Breast epithelium (tissue), 4 donors: ENCODE measurements around the gene TPBG. TPM values are rescaled to one million over a fixed set of nuclear protein-coding genes. Genes with fewer than 3 reads are reported as not detected.

Experiments
- DNase-seq, 2 donors: peaks; one replicate each; pipeline ENCODE4 v3.0.0-alpha.2; 2019; ENCODE audit warnings: low spot score in 2 of 2
- H3K27ac ChIP-seq, 2 donors: fragments of 200-600 bp; sonication (generic) in 1 of 2; one replicate each; pipeline ENCODE4 v1.5.1; 2016 to 2019; ENCODE audit warnings: mild to moderate bottlenecking in 1 of 2
- H3K27me3 ChIP-seq, 2 donors: fragments of 200-600 bp; sonication (generic) in 1 of 2; one replicate each; pipeline versions ENCODE4 v1.5.1 to v1.6.0; 2017 to 2019; ENCODE audit warnings: control low read depth in 1 of 2, mild to moderate bottlenecking in 1 of 2
- H3K36me3 ChIP-seq: fragments of 200-600 bp; one replicate; pipeline ENCODE4 v1.5.1; 2019
- H3K4me1 ChIP-seq, 2 donors: fragments of 200-600 bp; sonication (generic); one replicate each; pipeline ENCODE4 v1.5.1; 2016 to 2019; ENCODE audit warnings: control low read depth in 1 of 2
- H3K4me3 ChIP-seq, 3 donors: fragments of 200-600 bp; sonication (generic); 1 replicate in 2 of 3; 2 replicates in 1 of 3; pipeline ENCODE4 v1.5.1; 2016 to 2019; ENCODE audit warnings: mild to moderate bottlenecking in 3 of 3, moderate library complexity in 2 of 3
- H3K9me3 ChIP-seq, 2 donors: fragments of 200-600 bp; sonication (generic) in 1 of 2; one replicate each; pipeline ENCODE4 v1.5.1; 2016 to 2019; ENCODE audit warnings: control low read depth in 1 of 2
- CTCF ChIP-seq, 3 donors: fragments of 450-650 bp; IDR thresholded peaks; one replicate each; pipeline ENCODE4 v1.5.1; 2016 to 2017; ENCODE audit warnings: antibody characterized with exemption in 3 of 3, mild to moderate bottlenecking in 3 of 3, moderate library complexity in 3 of 3
- POLR2A ChIP-seq: fragments of 450-650 bp; IDR thresholded peaks from one replicate; pipeline ENCODE4 v1.6.1; 2016; ENCODE audit warnings: antibody characterized with exemption, mild to moderate bottlenecking, moderate library complexity
- POLR2AphosphoS5 ChIP-seq, 3 donors: sonication (generic); formaldehyde crosslinking; IDR thresholded peaks; one replicate each; pipeline ENCODE4 v1.6.1; 2017; ENCODE audit warnings: antibody characterized with exemption in 3 of 3
- intact Hi-C: fragments of 100-400 bp; cut with DNase I; formaldehyde crosslinking; loops from one replicate; pipeline ENCODE4 v1.15.1; 2023; ENCODE audit warnings: low total_unique reads
- total RNA-seq, 3 donors: library from RNA; depleted of rRNA; stranded (reverse); fragments of >200 nt; gene quantifications; one replicate each; pipeline ENCODE4 v1.1.0, GENCODE V29; 2016

Gene TPBG
- total RNA-seq, 3 donors from 2014 or later: 20.8 to 73.2 (median 49.2) TPM

DNA sequence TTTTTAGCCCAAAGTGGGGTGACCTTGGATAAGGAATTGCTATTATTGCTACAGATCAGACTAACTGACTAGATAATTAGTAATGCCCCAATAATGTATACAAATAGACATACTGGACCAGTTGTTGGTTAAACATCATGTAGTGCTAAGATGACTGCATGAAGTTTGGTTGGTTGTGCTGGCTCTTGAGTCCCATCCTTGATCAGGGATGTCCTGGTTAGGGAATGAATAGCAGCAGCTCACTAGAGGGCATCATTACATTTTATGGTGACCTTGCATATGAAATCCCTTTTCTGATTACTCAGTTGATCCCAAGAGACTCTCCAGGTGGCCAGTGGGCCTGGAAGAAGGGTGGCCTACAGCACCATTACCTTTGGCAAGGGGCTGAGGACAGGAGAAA is 10.9 kb downstream of the TPBG start:
- TF ChIP-seq CTCF (IDR thresholded peaks at IDR 0.05) (no peak), POLR2AphosphoS5 (IDR thresholded peaks at IDR 0.05) (no peak), POLR2A (no peak)
- Histone ChIP-seq H3K9me3 (no peaks in the 10 kb centered on the region), H3K4me1 (no peaks in the 10 kb centered on the region), H3K27me3 (no peaks in the 10 kb centered on the region), H3K27ac (no peak overlapping the region), H3K4me3 (no peak overlapping the region), H3K36me3 (no peaks in the 10 kb centered on the region)
- intact Hi-C loops: no loop called here
- no peak for DNase-seq

GRCh38 chr6:82376636-82377035 is 13.0 kb downstream of the TPBG start:
- no peaks in the 10 kb centered on the region for H3K27me3 ChIP-seq
- H3K4me3 ChIP-seq: no peak overlapping the region
- TF ChIP-seq POLR2A: no peak
- TF ChIP-seq POLR2AphosphoS5 (IDR thresholded peaks at IDR 0.05): no peak
- no peak for TF ChIP-seq CTCF (IDR thresholded peaks at IDR 0.05)
- no peaks in the 10 kb centered on the region for H3K9me3 ChIP-seq
- intact Hi-C loops: no loop called here
- no peak for DNase-seq
- no peaks in the 10 kb centered on the region for H3K4me1 ChIP-seq
- H3K36me3 ChIP-seq: no peaks in the 10 kb centered on the region
- no peak overlapping the region for H3K27ac ChIP-seq

DNA sequence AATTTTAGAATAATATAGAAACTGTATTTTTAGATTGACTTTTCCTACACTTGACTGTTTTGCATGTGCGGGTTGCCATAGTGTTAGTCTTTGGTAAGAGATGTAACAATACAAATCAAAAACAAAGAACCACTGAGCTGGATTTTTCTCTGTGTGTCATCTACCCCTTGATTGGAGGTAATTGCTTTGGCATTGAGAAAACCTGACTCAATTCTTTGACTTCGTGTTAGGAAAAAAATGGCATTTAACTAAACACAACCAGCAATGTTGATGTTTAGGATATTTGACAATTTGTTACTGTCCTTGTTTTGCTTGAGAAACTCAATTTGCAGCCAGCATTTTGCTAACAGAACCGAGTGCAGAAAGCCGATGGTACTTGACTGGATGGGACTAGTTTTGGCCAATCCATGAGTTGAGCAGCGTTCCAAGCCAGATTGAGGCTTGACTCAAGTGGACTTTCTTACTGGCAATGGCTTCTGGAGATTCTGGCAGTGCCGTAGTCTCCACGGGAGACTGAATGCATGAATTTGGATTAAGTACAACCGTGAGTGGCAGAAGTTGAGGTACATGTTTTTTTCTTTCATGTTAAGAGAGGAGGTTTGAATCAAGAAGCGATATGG is 17.1 kb downstream of the TPBG start:
- Histone ChIP-seq H3K4me3 (no peak overlapping the region), H3K36me3 (no peaks in the 10 kb centered on the region), H3K27ac (no peak overlapping the region), H3K27me3 (no peaks in the 10 kb centered on the region), H3K4me1 (no peaks in the 10 kb centered on the region), H3K9me3 (no peaks in the 10 kb centered on the region)
- no peak for TF ChIP-seq CTCF (IDR thresholded peaks at IDR 0.05)
- intact Hi-C loops: no loop called here
- DNase-seq: no peak

GRCh38 chr6:82381278-82381677 is 17.7 kb downstream of the TPBG start:
- H3K4me1 ChIP-seq: no peaks in the 10 kb centered on the region
- no peaks in the 10 kb centered on the region for H3K36me3 ChIP-seq
- no peaks in the 10 kb centered on the region for H3K27me3 ChIP-seq
- no peak for TF ChIP-seq POLR2A
- TF ChIP-seq CTCF (IDR thresholded peaks at IDR 0.05): no peak
- TF ChIP-seq POLR2AphosphoS5 (IDR thresholded peaks at IDR 0.05): no peak
- no peak overlapping the region for H3K4me3 ChIP-seq
- DNase-seq: no peak
- intact Hi-C loops: no loop called here
- H3K9me3 ChIP-seq: no peaks in the 10 kb centered on the region
- H3K27ac ChIP-seq: no peak overlapping the region

DNA sequence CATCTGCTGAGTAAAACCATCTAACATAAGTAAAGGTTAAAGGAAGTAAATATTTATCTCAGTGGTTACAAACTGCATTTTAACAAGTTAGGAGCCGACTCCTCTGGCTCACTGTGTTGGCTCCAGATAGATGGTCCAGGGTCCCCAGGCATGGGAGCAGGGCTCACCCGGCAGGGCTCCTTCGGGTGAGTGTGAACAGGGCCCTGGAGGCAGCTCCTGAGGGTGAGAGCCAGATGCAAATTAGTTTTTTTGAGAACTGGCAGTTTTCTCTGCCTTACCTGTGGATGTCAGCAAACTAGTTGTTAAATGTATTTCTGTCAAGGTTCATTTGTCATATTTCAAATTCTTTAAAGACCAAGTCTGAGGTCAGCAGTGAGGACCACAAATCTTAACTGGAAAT is 21.5 kb downstream of the TPBG start:
- intact Hi-C loops: no loop called here
- DNase-seq: no peak
- no peaks in the 10 kb centered on the region for H3K4me1 ChIP-seq
- H3K27ac ChIP-seq: no peak overlapping the region
- H3K27me3 ChIP-seq: no peaks in the 10 kb centered on the region
- no peaks in the 10 kb centered on the region for H3K9me3 ChIP-seq
- H3K4me3 ChIP-seq: no peak overlapping the region
- TF ChIP-seq POLR2AphosphoS5 (IDR thresholded peaks at IDR 0.05): no peak
- TF ChIP-seq POLR2A: no peak
- TF ChIP-seq CTCF (IDR thresholded peaks at IDR 0.05): no peak
- no peaks in the 10 kb centered on the region for H3K36me3 ChIP-seq
